CD4-positive, alpha-beta T cell treated with Interleukin-15 for 1 hour (primary cell): ENCODE results near the gene TRIM75.
"Not testable (repeated sequence)": the region's sequence is repeated elsewhere in the genome, so short reads cannot be mapped to it uniquely, and the experiment has no call there.

Source experiments
- DNase-seq: peaks from one replicate; pipeline ENCODE4 v3.0.0-alpha.2; 2020

Gene TRIM75

GRCh38 chr4:165053645-165054044 is at the start of gene TRIM75:
TRIM75 (plus strand) TSS chr4:165053866; CDS start chr4:165059148, 5,282 bp downstream.
- DNase-seq, result no peak

- DNase-seq, result no peak
Measured at GRCh38 chr4:165005352-165005925, 48.2 kb upstream of the TRIM75 start.

- no peak for DNase-seq
Measured at GRCh38 chr4:165006456-165006855, 47.2 kb upstream of the TRIM75 start.

GRCh38 chr4:165006886-165007285 is 46.8 kb upstream of the TRIM75 start:
- no peak for DNase-seq

DNA sequence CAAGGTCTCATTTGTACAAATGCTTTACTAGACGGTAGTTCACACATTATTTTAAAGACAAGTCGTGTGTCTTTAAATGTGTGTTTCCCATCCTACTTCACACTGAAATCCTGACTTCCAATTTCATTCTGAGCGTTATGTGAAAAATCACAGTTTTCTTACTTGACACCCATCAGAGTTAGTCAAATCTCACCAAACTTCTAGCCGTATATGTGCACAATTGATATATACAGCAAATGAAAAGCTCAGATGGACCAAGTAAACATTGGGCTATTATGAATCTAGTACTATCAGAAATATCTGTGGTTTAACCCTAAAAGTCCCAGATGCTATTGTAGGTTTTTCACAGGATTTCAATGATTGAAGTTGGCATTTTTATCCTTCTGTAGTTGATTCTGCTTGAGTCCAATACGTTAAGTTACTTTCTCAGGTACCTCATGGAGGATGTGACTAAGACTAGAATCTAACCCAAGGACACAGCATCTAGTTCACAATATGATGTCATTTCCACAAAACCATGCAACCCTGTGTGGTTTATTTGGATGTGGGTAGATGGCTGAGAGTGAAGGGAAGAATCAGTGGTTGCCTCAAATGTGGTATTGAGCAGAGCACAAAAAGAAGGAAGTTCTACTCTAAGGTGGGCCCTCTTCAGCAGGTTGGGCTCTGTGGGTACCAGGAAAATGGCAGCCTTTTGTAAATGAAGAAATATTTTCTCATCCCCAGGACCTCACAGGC is 44.0 kb upstream of the TRIM75 start:
- DNase-seq, result no peak

- DNase-seq, result no peak
Measured at GRCh38 chr4:165010487-165010886, 43.2 kb upstream of the TRIM75 start.

DNA sequence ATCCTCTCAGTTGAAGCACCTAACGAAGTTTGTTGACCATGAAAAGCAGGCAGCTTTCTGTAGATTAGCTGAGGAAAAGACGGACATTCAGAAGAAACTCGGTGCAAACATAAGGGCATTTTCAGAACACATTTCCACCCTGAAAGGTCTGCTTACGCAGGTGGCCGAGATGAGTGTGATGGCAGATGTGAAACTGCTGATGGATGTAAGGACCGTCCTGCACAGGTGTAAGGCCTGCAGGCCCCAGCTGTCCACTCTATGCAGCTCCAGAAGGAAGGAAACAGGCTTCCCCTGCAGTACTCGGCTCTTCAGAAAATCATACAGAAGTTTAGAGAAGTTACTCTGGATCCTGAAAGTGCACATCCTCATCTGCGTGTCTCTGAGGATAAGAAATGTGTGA is 42.7 kb upstream of the TRIM75 start:
- DNase-seq, result no peak

- DNase-seq, result no peak
Measured at GRCh38 chr4:165011403-165011802, 42.3 kb upstream of the TRIM75 start.

- no peak for DNase-seq
Measured at GRCh38 chr4:165013691-165014090, 40.0 kb upstream of the TRIM75 start.

DNA sequence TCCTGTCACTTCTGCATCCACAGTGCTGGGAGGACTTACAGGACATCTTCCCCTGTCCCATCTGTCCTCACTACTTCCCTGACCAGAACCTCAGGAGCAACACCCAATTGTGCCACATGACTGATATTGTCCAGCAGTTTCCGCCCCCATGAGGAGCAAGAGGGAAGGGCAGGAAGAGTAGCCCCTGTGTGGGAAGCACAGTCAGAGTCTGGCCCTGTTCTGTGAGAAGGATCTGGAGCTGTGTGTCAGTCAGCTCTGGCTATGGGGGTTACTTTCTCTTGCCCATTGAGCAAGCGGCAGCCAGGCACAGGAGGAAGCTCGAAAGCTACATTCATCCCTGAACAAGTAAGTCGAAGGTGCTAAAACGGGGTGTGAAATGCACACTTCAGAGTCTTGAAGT is 36.7 kb upstream of the TRIM75 start:
- DNase-seq, result no peak

DNA sequence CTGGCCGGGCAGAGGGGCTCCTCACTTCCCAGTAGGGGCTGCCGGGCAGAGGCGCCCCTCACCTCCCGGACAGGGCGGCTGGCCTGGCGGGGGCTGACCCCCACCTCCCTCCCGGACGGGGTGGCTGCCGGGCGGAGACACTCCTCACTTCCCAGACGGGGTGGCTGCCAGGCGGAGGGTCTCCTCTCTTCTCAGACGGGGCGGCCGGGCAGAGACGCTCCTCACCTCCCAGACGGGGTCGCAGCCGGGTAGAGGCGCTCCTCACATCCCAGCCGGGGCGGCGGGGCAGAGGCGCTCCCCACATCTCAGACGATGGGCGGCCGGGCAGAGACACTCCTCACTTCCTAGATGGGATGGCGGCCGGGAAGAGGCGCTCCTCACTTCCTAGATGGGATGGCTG is 33.7 kb upstream of the TRIM75 start:
- DNase-seq, result not testable (repeated sequence)

GRCh38 chr4:165025782-165026181 is 27.9 kb upstream of the TRIM75 start:
- not testable (repeated sequence) for DNase-seq

DNA sequence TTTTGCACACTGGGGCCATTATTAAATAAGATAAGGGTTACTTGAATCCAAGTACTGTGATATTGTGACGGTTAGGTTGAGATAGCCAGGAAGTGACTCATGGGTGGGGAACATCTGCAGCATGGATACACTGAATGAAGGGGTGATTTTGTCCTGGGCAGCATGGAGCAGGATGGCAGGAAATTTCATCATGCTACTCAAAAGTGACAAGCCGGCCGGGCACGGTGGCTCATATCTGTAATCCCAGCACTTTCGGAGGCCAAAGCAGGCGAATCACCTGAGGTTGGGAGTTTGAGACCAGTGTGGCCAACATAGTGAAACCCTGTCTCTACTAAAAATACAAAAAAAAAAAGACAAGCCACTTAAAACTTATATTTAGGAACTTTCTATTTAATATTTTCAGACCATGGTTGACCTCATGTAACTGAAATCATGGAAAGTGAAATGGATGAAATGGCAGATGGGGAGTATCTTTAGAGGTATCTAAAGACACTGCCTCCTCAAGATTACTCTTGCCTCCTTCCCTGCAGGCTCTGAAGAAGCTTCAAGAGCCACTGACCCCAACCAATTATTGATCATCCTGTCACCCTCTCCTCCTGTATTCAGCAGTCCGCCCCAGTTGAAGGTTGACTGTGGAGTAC is 25.8 kb upstream of the TRIM75 start:
- no peak for DNase-seq

DNA sequence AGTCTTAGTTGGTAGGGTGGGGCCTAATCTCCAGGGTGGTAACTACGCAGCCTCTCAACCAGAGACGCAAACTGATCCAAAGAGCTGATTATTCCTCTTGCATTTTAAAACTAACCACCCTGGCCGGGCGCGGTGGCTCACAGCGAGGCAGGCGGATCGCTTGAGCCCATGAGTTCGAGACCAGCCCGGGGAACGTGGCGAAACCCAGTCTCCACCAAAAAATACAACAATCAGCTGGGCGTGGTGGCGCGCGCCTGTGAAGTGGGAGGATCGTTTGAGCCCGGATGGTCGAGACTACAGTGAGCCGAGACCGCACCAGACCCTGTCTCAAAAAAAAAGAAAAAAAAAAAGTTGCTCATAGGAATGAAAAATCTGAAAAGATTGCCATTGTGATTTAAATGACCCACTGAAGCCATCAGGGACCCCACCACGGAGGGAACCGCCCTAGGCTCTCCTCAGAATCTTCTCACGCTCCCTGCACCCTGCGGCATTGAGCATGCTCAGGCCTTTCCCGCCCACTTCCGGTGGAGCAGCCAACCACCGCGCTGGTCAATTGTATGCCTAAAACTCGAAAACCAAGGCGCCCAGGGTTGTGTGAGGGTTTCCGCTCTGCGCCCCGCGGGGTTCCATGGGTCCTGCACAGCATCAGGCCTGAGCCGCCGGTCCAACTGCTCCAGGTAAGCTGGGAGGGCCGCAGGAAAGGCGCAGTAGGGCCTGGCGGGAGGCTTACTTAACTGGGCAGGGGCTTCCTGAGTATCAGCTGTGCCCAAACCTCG is 22.0 kb upstream of the TRIM75 start, which contains the start of gene TRIM60:
Gene TRIM60 (plus strand): TSS at position 564 of the 776 bp plus-strand sequence. CDS start 8,074 bp downstream, outside the sequence.
- no peak for DNase-seq

DNA sequence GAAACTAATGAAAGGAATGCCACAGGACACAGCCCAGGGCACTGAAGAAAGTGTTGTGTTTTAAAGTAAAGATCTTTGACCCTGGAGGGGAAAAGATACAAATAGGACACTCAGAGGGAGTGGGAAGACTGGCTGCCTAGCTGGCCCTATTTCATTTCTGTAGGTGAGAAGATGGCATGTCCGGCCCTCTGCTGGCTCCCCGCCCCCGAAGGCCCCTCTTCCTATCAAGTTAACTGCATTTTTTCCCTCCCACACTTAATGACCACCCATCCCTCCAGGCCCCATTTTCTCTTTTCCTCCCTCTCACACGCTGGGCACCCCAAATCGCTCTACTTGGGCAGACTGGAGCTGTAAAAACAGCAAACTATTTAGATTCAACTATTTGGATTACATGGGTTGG is 5.5 kb upstream of the TRIM75 start:
- no peak for DNase-seq

- no peak for DNase-seq
Measured at GRCh38 chr4:165052627-165053026, 1.0 kb upstream of the TRIM75 start.

- DNase-seq, result no peak
Measured at GRCh38 chr4:165055601-165056000, 1.9 kb downstream of the TRIM75 start.

GRCh38 chr4:165058666-165059065 is 5.0 kb downstream of the TRIM75 start:
- DNase-seq, result no peak

GRCh38 chr4:165059386-165059785 is 5.7 kb downstream of the TRIM75 start:
- no peak for DNase-seq

DNA sequence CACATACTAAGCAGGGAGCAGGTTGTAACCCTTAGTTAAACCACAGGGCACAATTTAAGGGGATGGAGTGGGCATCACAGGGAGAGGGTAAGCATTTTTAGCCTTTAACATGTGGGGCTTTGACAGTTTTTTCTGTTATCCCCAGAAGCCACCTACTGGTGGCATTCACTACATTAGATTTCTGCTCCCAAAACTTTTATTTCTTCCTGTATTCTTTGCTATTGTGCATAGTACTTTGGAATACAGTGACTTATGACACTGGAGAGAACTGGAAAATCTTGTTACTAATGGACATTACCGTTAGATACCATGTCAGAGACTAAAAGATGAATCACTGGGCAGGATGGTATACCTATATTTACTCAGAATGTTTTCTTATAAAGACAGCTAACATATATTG is 7.3 kb downstream of the TRIM75 start:
- no peak for DNase-seq

- no peak for DNase-seq
Measured at GRCh38 chr4:165070560-165070959, 16.9 kb downstream of the TRIM75 start.

- not testable (repeated sequence) for DNase-seq
Measured at GRCh38 chr4:165073346-165073745, 19.7 kb downstream of the TRIM75 start.

DNA sequence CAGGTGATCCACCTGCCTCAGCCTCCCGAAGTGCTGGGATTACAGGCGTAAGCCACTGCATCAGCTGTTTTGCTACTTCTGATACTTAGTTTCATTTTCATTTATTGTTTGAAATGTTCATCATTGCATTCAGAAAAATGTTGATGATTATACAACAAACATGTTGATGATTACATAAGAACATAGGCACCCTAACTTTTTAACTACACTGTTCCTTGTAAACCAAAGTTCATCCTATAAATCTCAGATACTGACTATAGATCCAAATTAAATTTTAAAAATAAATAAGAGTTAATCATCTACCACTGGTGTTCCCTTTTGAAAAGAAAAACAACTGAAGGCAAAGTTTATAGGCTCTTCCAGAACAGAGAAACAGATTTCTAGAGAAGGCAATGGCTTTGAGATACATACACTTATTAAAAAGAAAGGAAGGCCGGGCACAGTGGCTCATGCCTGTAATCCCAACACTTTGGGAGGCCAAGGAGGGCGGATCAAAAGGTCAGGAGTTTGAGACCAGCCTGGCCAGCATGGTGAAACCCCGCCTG is 23.4 kb downstream of the TRIM75 start:
- no peak for DNase-seq
